ENCODE results near the gene LIPT2.

GRCh38 chr11:74447720-74448119, 45.8 kb downstream of the LIPT2 start:
- no peak for TF ChIP-seq CTCF (conservative IDR thresholded peaks at IDR 0.05 in 1 of 2, IDR thresholded peaks at IDR 0.05 in 1 of 2; ENCODE audit: extremely low read depth in 1 of 2, insufficient read depth in 1 of 2, low read depth in 1 of 2, low read length in 2 of 2)
- TF ChIP-seq EZH2 (IDR thresholded peaks at IDR 0.05; ENCODE audit: borderline replicate concordance, low read length), result no peak
